Medulla oblongata (tissue), 1 donor: ENCODE results near the gene NRSN2.
"Not testable (repeated sequence)": the region's sequence is repeated elsewhere in the genome, so short reads cannot be mapped to it uniquely, and the experiment has no call there.

Experiments
- DNase-seq: peaks from one replicate; pipeline ENCODE4 v3.0.0-alpha.2; 2015; ENCODE audit errors: extremely low spot score

NRSN2 gene

GRCh38 chr20:354298-354977 lies 7.5 kb downstream of the NRSN2 start:
- peak; percentile 85 for DNase-seq

DNA sequence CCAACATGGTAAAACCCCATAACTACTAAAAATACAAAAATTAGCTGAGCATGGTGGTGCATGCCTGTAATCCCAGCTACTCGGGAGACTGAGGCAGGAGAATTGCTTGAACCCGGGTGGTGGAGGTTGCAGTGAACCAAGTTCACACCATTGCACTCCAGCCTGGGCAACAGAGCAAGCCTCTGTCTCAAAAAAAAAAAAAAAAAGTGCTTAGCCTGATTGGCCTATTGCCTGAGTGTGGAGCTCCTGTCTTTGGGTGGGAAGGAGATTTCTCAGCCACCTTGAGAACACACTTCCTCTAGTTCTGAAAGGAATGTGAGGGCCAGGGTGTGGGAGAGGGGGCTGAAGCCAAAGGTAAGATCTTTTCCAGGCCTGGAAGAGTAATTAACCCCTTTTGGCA lies 9.2 kb downstream of the NRSN2 start:
- not testable (repeated sequence) for DNase-seq

DNA sequence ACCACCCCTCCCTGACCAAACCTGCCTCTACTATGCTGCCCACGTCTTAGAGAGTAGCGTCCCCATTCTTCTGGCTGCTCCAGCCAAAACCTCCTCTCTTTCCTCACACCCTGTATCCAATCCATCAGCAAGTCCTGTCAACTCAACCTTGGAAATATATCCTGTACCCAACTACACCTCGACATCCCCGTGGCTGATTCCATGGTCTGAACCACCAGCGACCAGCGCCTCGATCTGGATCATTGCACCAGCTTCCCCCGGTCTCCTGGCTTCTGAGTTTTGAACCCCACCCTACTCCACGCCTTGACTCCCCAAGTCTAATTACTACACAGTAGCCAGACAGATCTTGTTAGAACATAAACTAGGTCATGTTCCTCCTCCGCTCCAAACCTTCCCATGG lies 9.8 kb downstream of the NRSN2 start:
- DNase-seq = no peak

GRCh38 chr20:358891-359555 lies 12.1 kb downstream of the NRSN2 start:
- no peak for DNase-seq

DNA sequence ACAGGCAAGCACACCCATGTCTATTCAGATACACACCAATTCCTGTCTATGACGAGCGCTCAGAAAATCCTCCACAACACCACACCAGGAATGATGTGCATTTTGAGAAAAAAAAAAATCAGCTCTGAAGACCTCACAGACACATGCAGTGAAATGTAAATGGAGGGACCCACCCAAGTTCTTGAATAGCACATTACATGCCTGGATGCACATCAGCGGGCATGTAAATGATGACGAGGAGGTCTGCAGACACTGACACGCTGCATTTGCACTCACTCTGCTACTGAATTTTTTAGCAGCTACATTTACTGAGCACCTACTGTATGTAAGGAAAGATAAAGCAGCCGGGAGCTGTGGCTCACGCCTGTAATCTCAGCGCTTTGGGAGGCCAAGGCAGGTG lies 14.7 kb downstream of the NRSN2 start:
- no peak for DNase-seq

GRCh38 chr20:362271-363254 lies 15.7 kb downstream of the NRSN2 start:
- peak; percentile 85 for DNase-seq

DNA sequence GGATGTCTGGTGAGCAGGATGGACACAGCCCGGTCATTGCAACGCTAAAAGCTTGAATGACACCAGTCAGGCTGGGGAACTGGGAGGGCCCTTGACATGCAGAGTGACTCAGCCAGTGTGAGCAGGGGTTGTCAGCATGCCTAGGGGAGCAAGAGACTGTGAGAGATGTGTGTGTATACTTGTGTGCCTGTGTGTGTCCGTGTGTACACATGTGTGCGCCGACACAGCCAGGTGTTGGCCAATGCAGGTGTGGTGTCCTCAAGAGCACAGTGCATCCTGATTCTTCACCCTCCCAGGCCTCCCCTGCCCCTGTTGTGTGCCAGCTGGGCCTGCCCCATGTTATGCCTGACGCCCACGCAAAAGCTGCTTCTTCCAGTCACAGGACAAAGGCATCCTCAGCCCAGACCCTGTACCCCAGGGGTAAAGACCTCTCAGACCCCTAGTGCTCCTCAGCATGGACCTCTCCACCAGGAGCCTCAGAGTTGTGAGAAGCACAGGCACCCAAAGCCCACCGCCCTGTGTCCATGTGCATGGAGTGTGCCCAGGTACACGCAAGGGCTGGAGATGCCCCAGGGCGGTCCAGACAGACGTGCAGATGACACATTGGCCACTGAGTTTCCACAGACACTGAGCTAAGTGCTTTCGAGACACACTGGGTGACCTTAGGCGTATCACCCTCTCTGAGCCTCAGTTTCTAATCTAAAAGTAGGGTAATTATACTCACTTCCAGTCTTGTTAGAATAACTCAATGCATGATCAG lies 16.6 kb downstream of the NRSN2 start:
- DNase-seq = no peak

DNA sequence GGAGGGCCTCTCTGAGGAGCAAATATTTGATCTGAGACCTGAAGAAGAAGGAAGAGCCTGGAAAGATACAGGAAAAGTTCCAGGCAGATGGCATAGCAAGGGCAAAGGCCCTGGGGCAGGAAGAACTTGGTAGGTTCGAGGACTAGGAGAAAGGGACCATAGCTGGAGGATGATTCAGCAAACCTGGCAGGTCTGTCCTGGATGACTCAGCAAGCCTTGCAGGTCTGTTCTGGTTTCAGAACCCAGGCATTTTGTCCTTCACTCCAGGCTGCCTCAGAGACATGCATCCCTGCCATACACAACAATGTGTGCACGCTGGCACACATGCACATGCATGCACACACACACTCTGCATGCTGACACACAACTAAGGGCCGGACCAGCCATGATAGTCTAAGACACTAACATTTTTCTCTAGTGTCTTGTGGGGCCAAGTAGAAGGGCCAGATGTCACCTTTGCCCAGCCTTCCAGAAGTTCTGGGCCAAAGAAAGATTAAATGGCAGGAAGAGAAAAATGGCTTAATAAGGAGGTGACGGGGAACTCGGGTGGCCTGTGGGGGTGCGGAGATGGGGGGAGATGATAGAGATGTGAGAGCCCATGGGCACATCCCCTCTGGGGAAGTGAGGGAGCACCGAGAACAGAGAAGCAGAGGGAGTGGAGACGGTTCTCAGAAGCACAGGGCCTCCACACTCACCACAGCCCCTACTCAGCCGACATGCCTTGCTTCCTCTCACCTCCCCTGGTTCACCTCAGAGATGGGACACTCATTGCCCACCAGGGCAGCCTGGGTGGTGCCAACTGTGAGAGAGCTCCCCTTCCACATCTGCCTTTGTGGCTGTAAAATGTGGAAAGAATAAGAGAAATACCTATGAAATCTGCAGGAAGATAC lies 18.2 kb downstream of the NRSN2 start:
- DNase-seq = no peak

DNA sequence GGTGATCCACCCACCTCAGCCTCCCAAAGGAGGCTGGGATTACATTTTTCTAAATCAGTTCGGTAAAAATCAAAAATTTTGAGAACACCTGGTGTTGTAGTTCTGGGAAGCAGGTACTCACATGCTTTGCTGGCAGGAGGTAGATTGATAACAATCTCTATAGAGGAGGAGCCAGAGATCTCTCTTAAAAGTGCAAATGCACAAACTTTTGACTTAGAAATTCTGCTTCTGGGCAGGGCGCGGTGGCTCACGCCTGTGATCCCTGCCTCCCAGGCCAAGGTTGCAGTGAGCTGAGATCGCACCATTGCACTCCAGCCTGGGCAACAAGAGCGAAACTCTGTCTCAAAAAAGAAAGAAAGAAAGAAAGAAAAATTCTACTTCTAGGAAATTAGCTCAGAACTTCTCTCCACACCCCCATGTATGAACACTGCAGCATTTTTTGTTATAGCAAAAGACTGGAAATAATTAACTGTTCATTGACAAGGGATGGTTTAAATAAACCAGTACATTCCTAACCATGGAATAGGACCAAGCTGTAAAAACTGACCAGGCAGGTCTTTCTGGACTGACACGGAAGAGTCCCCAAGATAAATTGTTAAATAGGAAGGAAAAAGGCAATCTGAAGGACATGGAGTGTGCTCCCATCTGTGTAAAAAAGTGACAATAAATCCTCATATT lies 19.3 kb downstream of the NRSN2 start:
- DNase-seq = no peak

DNA sequence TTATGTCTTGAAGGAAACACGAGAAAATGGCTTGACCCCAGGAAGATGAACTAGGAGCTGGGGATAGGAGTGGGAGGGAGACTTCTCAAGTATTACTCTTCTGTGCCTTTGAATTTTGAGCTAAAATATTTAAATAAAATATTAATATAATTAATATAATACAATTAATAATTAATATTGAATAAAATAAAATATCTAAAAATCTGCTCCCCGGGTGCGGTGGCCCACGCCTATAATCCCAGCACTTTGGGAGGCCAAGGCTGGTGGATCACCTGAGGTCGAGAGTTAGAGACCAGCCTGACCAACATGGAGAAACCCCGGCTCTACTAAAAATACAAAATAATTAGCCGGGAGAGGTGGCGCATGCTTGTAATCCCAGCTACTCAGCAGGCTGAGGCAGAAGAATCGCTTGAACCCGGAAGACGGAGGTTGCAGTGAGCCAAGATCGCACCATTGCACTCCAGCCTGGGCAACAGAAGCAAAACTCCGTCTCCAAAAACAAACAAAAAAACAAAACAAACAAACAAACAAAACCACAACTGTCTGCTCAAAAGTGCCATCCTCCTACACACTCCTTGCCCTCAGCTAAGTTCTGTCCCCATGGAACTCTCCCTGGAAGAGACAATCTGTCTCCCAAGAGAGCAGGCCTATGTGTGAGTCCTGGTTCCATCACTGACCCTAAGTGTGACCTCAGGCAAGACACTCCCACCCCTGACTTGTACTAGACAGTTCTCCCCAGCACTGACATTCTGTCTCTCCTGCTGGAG lies 20.0 kb downstream of the NRSN2 start:
- DNase-seq = no peak

DNA sequence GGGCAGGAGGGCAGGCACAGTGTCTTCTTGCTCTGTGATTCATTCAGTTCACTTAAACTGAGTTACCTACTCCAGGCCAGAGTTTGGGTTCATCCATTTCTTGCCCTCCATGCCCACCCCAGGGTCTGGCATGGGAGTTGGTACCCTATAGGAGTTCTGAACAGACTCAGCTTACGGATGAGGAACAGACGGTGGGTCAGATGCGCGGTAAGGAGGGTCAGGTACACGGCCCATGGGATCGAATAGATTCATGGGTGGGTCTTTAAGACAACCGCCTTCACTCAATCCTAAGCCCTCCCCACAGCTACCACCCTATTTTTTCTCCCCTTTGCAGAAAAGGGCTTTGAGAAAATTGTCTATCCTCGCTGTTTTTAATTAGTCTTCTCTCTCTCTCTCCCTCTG lies 20.6 kb downstream of the NRSN2 start:
- DNase-seq = no peak

DNA sequence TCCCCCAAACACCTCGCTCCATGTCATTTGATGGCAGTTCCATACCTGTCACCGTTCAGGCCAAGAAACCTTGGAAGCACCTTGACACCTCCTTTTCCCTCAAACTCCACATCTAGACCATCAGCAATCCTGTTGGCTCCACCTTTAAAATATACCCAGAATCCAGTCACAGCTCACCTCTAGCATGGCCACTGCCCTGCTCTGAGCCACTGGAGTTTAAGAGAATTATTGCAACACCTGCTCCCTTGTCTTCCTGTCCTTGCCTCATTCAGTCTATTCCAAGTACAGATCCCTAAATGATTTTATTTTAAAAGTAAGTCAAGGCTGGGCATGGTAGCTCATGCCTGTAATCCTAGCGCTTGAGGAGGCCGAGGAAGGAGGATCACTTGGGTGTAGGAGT lies 22.0 kb downstream of the NRSN2 start:
- DNase-seq = no peak

DNA sequence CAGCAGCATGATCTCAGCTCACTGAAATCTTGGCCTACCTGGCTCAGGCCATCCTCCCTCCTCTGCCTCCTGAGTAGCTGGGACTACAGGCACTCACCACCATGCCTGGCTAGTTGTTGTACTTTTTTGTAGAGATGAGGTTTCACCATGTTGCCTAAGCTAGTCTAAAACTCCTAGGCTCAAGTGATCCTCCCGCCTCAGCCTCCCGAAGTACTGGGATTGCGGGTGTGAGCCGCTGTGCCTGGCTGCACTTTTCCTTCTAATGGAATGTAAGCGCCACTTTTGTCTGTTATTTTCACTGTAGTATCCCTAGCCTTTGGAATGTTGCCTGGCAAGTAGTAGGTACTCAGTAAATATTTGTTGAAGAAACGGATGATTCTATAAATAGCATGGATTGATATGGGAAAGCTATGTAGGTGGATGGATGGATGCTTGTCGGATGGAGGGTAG lies 23.3 kb downstream of the NRSN2 start:
- DNase-seq = no peak

GRCh38 chr20:370977-371754 lies 24.3 kb downstream of the NRSN2 start:
- no peak for DNase-seq

GRCh38 chr20:371755-372542 lies 25.0 kb downstream of the NRSN2 start:
- DNase-seq = no peak

GRCh38 chr20:372543-373082 lies 25.7 kb downstream of the NRSN2 start:
- DNase-seq = not testable (repeated sequence)

GRCh38 chr20:373171-373890 lies 26.4 kb downstream of the NRSN2 start:
- DNase-seq = no peak
